IPS DF 6.9 (cell line): ENCODE measurements around the gene PEPD.

Source experiments
- DNase-seq: peaks from one replicate; pipeline ENCODE4 v3.0.0-alpha.2; 2013; ENCODE audit warnings: low read depth, low spot score
- H3K27ac ChIP-seq: one replicate; pipeline ENCODE4 v1.5.1; 2013; ENCODE audit warnings: low read length, control low read depth
- H3K27me3 ChIP-seq: 2 replicates; pipeline ENCODE4 v1.6.1; 2013; ENCODE audit warnings: mild to moderate bottlenecking, low read length; ENCODE audit not compliant: control insufficient read depth, insufficient read depth
- H3K36me3 ChIP-seq: 2 replicates; pipeline ENCODE4 v1.6.1; 2013; ENCODE audit warnings: low read length; ENCODE audit not compliant: control insufficient read depth, insufficient read depth
- H3K4me1 ChIP-seq: 2 replicates; pipeline ENCODE4 v1.6.1; 2013; ENCODE audit warnings: low read length; ENCODE audit not compliant: control insufficient read depth, insufficient read depth
- H3K4me3 ChIP-seq: 2 replicates; pipeline ENCODE4 v1.5.1; 2013; ENCODE audit warnings: mild to moderate bottlenecking, low read length
- H3K9me3 ChIP-seq: 2 replicates; pipeline ENCODE4 v1.6.1; 2013; ENCODE audit warnings: low read length, inconsistent platforms; ENCODE audit not compliant: control insufficient read depth, insufficient read depth
- WGBS: extraction: QIAGEN DNeasy Blood & Tissue Kit; methylation state at CpG from one replicate; pipeline ENCODE4 v1.1.7; 2013; ENCODE audit warnings: mixed read lengths, missing lambda C conversion rate; ENCODE audit not compliant: insufficient read length, insufficient coverage; 5-methylcytosine and 5-hydroxymethylcytosine counted together

Gene PEPD

GRCh38 chr19:33426621-33427361 lies 94.8 kb downstream of the PEPD start:
- no peak overlapping the region for H3K4me3 ChIP-seq
- no peaks in the 10 kb centered on the region for H3K4me1 ChIP-seq
- no peaks in the 10 kb centered on the region for H3K27me3 ChIP-seq
- no CpG with 5 or more reads among the region's 24 CpGs for WGBS
- H3K27ac ChIP-seq = no peak overlapping the region
- no peaks in the 10 kb centered on the region for H3K36me3 ChIP-seq
- DNase-seq = no peak
- no peaks in the 10 kb centered on the region for H3K9me3 ChIP-seq

- Histone ChIP-seq H3K27ac (no peak overlapping the region), H3K27me3 (no peaks in the 10 kb centered on the region), H3K4me1 (peaks cover 2% of the 10 kb centered on the region; the same call in 1 of the 2 replicates), H3K4me3 (no peak overlapping the region), H3K36me3 (no peaks in the 10 kb centered on the region), H3K9me3 (no peaks in the 10 kb centered on the region)
- no peak for DNase-seq
- no CpG with 5 or more reads among the region's 8 CpGs for WGBS
Measured at GRCh38 chr19:33424181-33424580, 97.4 kb downstream of the PEPD start.

GRCh38 chr19:33422369-33423180 lies 99.0 kb downstream of the PEPD start:
- H3K27ac ChIP-seq = no peak overlapping the region
- no peak for DNase-seq
- no peaks in the 10 kb centered on the region for H3K27me3 ChIP-seq
- no peaks in the 10 kb centered on the region for H3K9me3 ChIP-seq
- no peak overlapping the region for H3K4me3 ChIP-seq
- WGBS = 100% methylated on average over 3 of the region's 3 CpGs
- H3K36me3 ChIP-seq = no peaks in the 10 kb centered on the region
- peaks cover 2% of the 10 kb centered on the region; the same call in 1 of the 2 replicates for H3K4me1 ChIP-seq

DNA sequence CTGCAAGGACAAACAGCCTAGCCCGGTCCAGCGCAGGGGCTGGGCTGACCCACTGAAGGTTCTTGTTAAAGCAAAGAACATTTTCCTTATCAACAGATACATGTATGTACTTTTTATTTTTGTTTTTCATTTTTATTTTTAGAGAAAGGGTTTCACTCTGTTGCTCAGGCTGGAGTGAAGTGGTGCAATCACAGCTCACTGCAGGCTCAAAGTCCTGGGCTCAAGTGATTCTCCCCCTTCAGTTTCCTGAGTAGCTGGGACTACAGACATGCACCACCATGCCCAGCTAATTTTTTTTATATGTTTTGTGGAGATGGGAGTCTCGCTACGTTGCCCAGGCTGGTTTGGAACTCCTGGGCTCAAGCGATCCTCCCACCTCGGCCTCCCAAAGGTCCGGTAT lies 100.2 kb downstream of the PEPD start:
- H3K36me3 ChIP-seq = no peaks in the 10 kb centered on the region
- H3K27ac ChIP-seq = no peak overlapping the region
- WGBS = no CpG with 5 or more reads among the region's 7 CpGs
- H3K4me3 ChIP-seq = no peak overlapping the region
- no peak for DNase-seq
- H3K9me3 ChIP-seq = no peaks in the 10 kb centered on the region
- H3K27me3 ChIP-seq = no peaks in the 10 kb centered on the region
- H3K4me1 ChIP-seq = peaks cover 2% of the 10 kb centered on the region; the same call in 1 of the 2 replicates

DNA sequence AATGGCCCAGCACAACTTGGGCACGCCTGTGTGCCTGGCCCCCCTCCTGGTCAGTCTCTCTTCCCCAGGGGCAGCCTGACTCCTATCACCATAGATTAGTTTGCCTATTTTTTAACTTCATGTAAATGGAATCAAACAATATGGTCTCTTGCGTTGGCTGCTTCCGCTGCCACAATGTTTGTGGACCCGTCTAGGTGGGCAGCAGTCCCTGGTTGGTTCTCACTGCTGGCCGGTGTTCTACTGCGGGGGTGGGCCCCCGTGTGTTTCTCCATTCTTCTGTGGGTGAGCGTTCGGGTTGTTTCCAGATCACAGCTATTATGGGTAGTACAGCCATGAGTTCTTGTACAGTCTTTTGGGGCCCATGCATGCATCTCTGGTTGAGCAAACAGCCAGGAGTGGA lies 100.8 kb downstream of the PEPD start:
- Histone ChIP-seq H3K4me3 (no peak overlapping the region), H3K27me3 (no peaks in the 10 kb centered on the region), H3K36me3 (no peaks in the 10 kb centered on the region), H3K27ac (no peak overlapping the region), H3K9me3 (no peaks in the 10 kb centered on the region), H3K4me1 (peaks cover 2% of the 10 kb centered on the region; the same call in 1 of the 2 replicates)
- no peak for DNase-seq
- no CpG with 5 or more reads among the region's 9 CpGs for WGBS

GRCh38 chr19:33419788-33420130 lies 101.8 kb downstream of the PEPD start:
- H3K27ac ChIP-seq = no peak overlapping the region
- H3K36me3 ChIP-seq = no peaks in the 10 kb centered on the region
- DNase-seq = peak; percentile 33
- no peaks in the 10 kb centered on the region for H3K27me3 ChIP-seq
- no CpG with 5 or more reads among the region's 6 CpGs for WGBS
- no peaks in the 10 kb centered on the region for H3K9me3 ChIP-seq
- H3K4me1 ChIP-seq = peaks cover 2% of the 10 kb centered on the region; the same call in 1 of the 2 replicates
- no peak overlapping the region for H3K4me3 ChIP-seq

- Histone ChIP-seq H3K27ac (no peak overlapping the region), H3K27me3 (no peaks in the 10 kb centered on the region), H3K4me1 (peaks cover 2% of the 10 kb centered on the region; the same call in 1 of the 2 replicates), H3K9me3 (no peaks in the 10 kb centered on the region), H3K36me3 (no peaks in the 10 kb centered on the region), H3K4me3 (no peak overlapping the region)
- no CpG with 5 or more reads among the region's 20 CpGs for WGBS
- no peak for DNase-seq
Measured at GRCh38 chr19:33418871-33419787, 102.5 kb downstream of the PEPD start.

GRCh38 chr19:33418461-33418860 lies 103.1 kb downstream of the PEPD start:
- H3K27me3 ChIP-seq = no peaks in the 10 kb centered on the region
- WGBS = no CpG with 5 or more reads among the region's 12 CpGs
- H3K9me3 ChIP-seq = no peaks in the 10 kb centered on the region
- no peak overlapping the region for H3K4me3 ChIP-seq
- no peaks in the 10 kb centered on the region for H3K36me3 ChIP-seq
- DNase-seq = no peak
- no peak overlapping the region for H3K27ac ChIP-seq
- peaks cover 2% of the 10 kb centered on the region; the same call in 1 of the 2 replicates for H3K4me1 ChIP-seq

DNA sequence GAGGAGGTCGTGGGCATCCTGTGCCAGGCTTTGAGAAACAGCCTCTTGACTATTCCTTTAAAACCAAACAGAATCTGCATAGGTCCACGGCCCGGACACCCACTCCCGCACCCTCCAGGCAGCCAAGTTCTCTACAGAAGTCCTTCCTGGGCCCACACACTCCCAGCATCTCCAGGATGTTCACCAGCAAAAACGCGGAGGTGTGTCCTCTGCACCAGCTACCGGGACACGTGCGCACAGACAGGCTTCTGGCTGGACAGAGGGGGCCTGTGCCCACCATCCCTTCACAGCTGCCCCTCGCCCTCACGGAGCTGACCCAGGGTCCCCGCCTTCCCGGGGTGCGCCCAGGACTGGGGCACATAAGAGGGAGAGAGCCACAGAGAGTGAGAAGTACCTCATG lies 103.8 kb downstream of the PEPD start:
- no peak for DNase-seq
- WGBS = no CpG with 5 or more reads among the region's 14 CpGs
- Histone ChIP-seq H3K9me3 (no peaks in the 10 kb centered on the region), H3K27ac (no peak overlapping the region), H3K4me3 (no peak overlapping the region), H3K27me3 (no peaks in the 10 kb centered on the region), H3K4me1 (peaks cover 2% of the 10 kb centered on the region; the same call in 1 of the 2 replicates), H3K36me3 (no peaks in the 10 kb centered on the region)
